ENCODE measurements around the gene PLPP7.
"Not testable (repeated sequence)": the region's sequence is repeated elsewhere in the genome, so short reads cannot be mapped to it uniquely, and the experiment has no call there.

The PLPP7 gene

GRCh38 chr9:131289301-131290035, at the start of gene PLPP7:
PLPP7 (plus strand) TSS chr9:131289723; CDS start chr9:131289998, 275 bp downstream.
- in situ Hi-C loops (cut with MboI; ENCODE audit: low sequenced_read_pairs), result no loop called here

- in situ Hi-C loops (cut with MboI; ENCODE audit: low sequenced_read_pairs), result no loop called here
Measured at GRCh38 chr9:131240047-131240921, 49.2 kb upstream of the PLPP7 start.

- in situ Hi-C loops (cut with MboI; ENCODE audit: low sequenced_read_pairs), result not testable (repeated sequence)
Measured at GRCh38 chr9:131244331-131244730, 45.2 kb upstream of the PLPP7 start.

GRCh38 chr9:131246618-131247017, 42.9 kb upstream of the PLPP7 start:
- in situ Hi-C loops (cut with MboI; ENCODE audit: low sequenced_read_pairs), result no loop called here

- in situ Hi-C loops (cut with MboI; ENCODE audit: low sequenced_read_pairs), result no loop called here
Measured at GRCh38 chr9:131252120-131252519, 37.4 kb upstream of the PLPP7 start.

- in situ Hi-C loops (cut with MboI; ENCODE audit: low sequenced_read_pairs), result no loop called here
Measured at GRCh38 chr9:131253891-131254491, 35.5 kb upstream of the PLPP7 start.

GRCh38 chr9:131254626-131255025, 34.9 kb upstream of the PLPP7 start:
- in situ Hi-C loops (cut with MboI; ENCODE audit: low sequenced_read_pairs), result no loop called here

- in situ Hi-C loops (cut with MboI; ENCODE audit: low sequenced_read_pairs), result no loop called here
Measured at GRCh38 chr9:131255676-131256197, 33.8 kb upstream of the PLPP7 start.

GRCh38 chr9:131257266-131258025, 32.1 kb upstream of the PLPP7 start:
- in situ Hi-C loops (cut with MboI; ENCODE audit: low sequenced_read_pairs), result no loop called here

GRCh38 chr9:131258186-131258585, 31.3 kb upstream of the PLPP7 start:
- in situ Hi-C loops (cut with MboI; ENCODE audit: low sequenced_read_pairs), result no loop called here

GRCh38 chr9:131258698-131259431, 30.7 kb upstream of the PLPP7 start:
- in situ Hi-C loops (cut with MboI; ENCODE audit: low sequenced_read_pairs), result no loop called here

GRCh38 chr9:131259432-131259898, 30.1 kb upstream of the PLPP7 start:
- in situ Hi-C loops (cut with MboI; ENCODE audit: low sequenced_read_pairs), result no loop called here

GRCh38 chr9:131259916-131260597, 29.5 kb upstream of the PLPP7 start:
- in situ Hi-C loops (cut with MboI; ENCODE audit: low sequenced_read_pairs), result no loop called here

GRCh38 chr9:131260751-131261452, 28.6 kb upstream of the PLPP7 start:
- in situ Hi-C loops (cut with MboI; ENCODE audit: low sequenced_read_pairs), result no loop called here

- in situ Hi-C loops (cut with MboI; ENCODE audit: low sequenced_read_pairs), result no loop called here
Measured at GRCh38 chr9:131262327-131263032, 27.0 kb upstream of the PLPP7 start.

GRCh38 chr9:131263033-131263343, 26.5 kb upstream of the PLPP7 start:
- in situ Hi-C loops (cut with MboI; ENCODE audit: low sequenced_read_pairs), result not testable (repeated sequence)

- in situ Hi-C loops (cut with MboI; ENCODE audit: low sequenced_read_pairs), result no loop called here
Measured at GRCh38 chr9:131263701-131264100, 25.8 kb upstream of the PLPP7 start.

- in situ Hi-C loops (cut with MboI; ENCODE audit: low sequenced_read_pairs), result no loop called here
Measured at GRCh38 chr9:131264231-131264630, 25.3 kb upstream of the PLPP7 start.

Measured in HL-60/S4 treated with retinoic acid at 250 ng/mL for 4 days and 3 days (cell line).